Activated gamma-delta T cell treated with Interleukin-2 at 50 U/mL for 16 hours (primary cell): ENCODE results near the gene MT4.

ENCODE experiments used
- DNase-seq: peaks from one replicate; pipeline ENCODE4 v3.0.0-alpha.2; 2020

The MT4 gene

GRCh38 chr16:56564793-56565477 lies at the start of gene MT4:
TSS of gene MT4 (plus strand) at chr16:56565073. CDS start at chr16:56565129, 56 bp downstream.
- no peak for DNase-seq

- DNase-seq = no peak
Observed at GRCh38 chr16:56515665-56516064, 49.2 kb upstream of the MT4 start.

- no peak for DNase-seq
Observed at GRCh38 chr16:56517206-56517605, 47.7 kb upstream of the MT4 start.

GRCh38 chr16:56518425-56518824 lies 46.4 kb upstream of the MT4 start:
- DNase-seq = no peak

- peak; percentile 92 for DNase-seq
Observed at GRCh38 chr16:56519459-56520250, 45.2 kb upstream of the MT4 start, which contains the start of gene BBS2. TSS of gene BBS2 (minus strand) at chr16:56520024. CDS start at chr16:56519862, 162 bp downstream.

GRCh38 chr16:56520251-56520577 lies 44.7 kb upstream of the MT4 start:
- DNase-seq = no peak

- DNase-seq = no peak
Observed at GRCh38 chr16:56525236-56525635, 39.6 kb upstream of the MT4 start.

GRCh38 chr16:56530872-56531271 lies 34.0 kb upstream of the MT4 start:
- DNase-seq = no peak

- DNase-seq = no peak
Observed at GRCh38 chr16:56532714-56533113, 32.2 kb upstream of the MT4 start.

- DNase-seq = no peak
Observed at GRCh38 chr16:56534847-56535383, 30.0 kb upstream of the MT4 start.

- DNase-seq = no peak
Observed at GRCh38 chr16:56538331-56538730, 26.5 kb upstream of the MT4 start.

GRCh38 chr16:56539656-56540055 lies 25.2 kb upstream of the MT4 start:
- DNase-seq = no peak

GRCh38 chr16:56542039-56542438 lies 22.8 kb upstream of the MT4 start:
- DNase-seq = no peak

- DNase-seq = no peak
Observed at GRCh38 chr16:56547120-56547948, 17.5 kb upstream of the MT4 start.

- no peak for DNase-seq
Observed at GRCh38 chr16:56547949-56548567, 16.8 kb upstream of the MT4 start.

- DNase-seq = no peak
Observed at GRCh38 chr16:56549161-56549560, 15.7 kb upstream of the MT4 start.

- no peak for DNase-seq
Observed at GRCh38 chr16:56549744-56550385, 15.0 kb upstream of the MT4 start.

GRCh38 chr16:56551796-56552738 lies 12.8 kb upstream of the MT4 start:
- DNase-seq = no peak

- DNase-seq = no peak
Observed at GRCh38 chr16:56554441-56554840, 10.4 kb upstream of the MT4 start.

GRCh38 chr16:56558024-56558747 lies 6.7 kb upstream of the MT4 start:
- DNase-seq = no peak
